COR-L47 (cell line): ENCODE results near the gene TFAP2D.

ENCODE experiments used
- DNase-seq: peaks from one replicate; lab custom pipeline; 2025; lab: John Stamatoyannopoulos, UW

The TFAP2D gene

GRCh38 chr6:50713226-50713625 is at the start of gene TFAP2D:
TSS of gene TFAP2D (plus strand) at chr6:50713526. CDS start at chr6:50714056, 530 bp downstream.
- DNase-seq: no peak

DNA sequence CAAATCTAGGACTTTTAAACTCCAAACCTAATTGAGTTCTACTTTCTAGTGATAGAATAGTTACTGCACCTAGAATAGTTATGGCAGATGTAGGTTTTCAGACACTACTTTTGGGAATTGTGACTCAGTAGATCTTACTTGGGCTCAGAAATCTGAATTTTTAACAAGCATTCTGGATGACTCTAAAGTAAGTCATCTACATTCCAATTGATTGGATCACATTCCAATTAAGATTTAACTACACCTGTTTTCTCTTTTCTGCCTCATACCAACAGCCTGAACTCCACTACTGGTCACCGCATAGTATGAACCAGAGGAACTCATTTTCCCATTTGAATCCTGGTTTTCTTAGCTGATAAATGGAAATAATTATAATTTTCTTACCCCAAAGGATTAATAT is 49.5 kb upstream of the TFAP2D start:
- no peak for DNase-seq

- no peak for DNase-seq
These were observed 47.2 kb upstream of the TFAP2D start for GRCh38 chr6:50666089-50666488.

- DNase-seq: no peak
These were observed 32.0 kb upstream of the TFAP2D start for GRCh38 chr6:50681213-50681824.

- DNase-seq: no peak
These were observed 24.1 kb upstream of the TFAP2D start for GRCh38 chr6:50689210-50689609.

DNA sequence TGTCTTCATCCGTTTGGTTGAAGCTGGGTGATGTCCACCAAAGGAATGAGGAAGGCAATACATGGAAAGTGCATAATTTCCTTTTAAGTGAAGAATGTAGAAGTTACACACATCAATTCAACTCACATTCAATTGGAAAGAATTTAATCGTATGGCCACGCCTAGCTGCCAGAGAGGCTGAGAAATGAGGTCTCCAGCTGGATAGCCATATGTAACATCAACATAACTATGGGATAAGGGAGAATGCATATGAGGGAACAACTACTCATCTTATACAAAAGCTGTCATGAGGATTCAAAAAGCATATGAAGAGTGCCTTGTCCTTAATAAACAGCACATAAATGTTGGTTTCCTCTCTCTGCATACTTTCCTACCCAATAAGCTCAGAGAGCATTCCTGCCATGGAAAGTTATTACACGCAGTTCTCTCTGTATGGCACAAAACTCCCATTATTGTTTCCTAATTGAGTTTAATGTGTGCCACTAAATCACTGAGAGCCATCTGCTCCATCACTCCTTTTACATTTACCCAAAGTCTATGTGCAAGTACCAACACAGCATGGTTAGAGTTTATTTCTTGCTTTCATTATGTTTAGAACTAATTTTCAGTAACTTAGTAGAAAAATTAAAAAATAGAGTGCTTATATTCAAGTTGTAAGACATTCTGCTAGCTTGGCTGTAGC is 21.4 kb upstream of the TFAP2D start:
- no peak for DNase-seq

GRCh38 chr6:50698546-50698945 is 14.8 kb upstream of the TFAP2D start:
- no peak for DNase-seq

GRCh38 chr6:50699051-50699775 is 14.1 kb upstream of the TFAP2D start:
- DNase-seq: no peak

- no peak for DNase-seq
These were observed 6.8 kb upstream of the TFAP2D start for GRCh38 chr6:50706575-50706974.

DNA sequence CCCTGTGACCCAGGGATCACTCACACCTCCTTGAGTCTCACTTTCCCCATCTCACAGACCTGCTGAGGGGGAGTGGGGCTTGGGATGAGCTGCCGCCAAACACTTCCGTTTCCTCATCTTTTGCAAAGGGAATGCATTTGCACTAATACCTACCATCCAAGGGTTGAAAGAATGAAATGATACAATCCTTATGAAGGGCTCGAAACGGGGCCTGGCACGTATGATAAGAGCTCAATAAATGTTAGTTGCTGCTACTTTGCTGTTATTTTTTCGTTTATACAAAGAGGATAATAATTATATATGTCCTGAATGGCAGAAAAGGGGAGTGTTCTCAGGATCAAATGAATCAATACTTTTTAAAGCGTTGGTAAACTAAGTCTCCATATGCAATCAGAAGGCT is 6.1 kb upstream of the TFAP2D start:
- no peak for DNase-seq

DNA sequence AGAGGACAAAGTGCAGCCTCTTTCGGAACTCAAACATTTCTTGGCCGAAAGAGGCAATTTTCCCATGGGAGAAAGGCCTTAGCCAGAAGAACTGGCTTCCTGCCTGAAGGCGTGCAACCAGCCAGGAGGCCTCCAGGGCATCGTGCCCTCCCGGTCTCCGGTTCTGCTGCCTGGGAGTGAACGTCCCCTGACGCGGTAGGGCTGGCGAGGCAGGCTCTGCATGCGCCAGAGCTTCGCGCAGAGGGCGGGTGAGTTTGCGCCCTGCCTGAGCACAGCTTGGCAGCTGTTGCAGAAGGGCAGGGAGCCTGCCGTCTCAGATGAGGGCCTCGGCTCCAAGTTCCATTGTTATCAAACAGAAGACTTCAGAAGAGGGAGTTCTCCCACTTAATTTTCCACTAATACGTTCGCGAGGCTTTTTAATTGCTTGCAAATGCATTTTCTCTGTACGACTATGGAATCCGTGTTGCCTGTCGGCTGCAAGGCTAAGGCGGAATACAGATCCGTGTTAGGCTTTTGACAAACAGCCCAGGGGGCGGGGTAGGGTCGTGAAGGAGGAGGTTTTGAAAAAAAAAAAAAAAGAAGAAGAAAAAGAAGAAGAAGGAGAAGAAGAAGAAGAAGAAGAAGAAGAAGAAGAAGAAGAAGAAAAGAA is 5.5 kb upstream of the TFAP2D start:
- no peak for DNase-seq

DNA sequence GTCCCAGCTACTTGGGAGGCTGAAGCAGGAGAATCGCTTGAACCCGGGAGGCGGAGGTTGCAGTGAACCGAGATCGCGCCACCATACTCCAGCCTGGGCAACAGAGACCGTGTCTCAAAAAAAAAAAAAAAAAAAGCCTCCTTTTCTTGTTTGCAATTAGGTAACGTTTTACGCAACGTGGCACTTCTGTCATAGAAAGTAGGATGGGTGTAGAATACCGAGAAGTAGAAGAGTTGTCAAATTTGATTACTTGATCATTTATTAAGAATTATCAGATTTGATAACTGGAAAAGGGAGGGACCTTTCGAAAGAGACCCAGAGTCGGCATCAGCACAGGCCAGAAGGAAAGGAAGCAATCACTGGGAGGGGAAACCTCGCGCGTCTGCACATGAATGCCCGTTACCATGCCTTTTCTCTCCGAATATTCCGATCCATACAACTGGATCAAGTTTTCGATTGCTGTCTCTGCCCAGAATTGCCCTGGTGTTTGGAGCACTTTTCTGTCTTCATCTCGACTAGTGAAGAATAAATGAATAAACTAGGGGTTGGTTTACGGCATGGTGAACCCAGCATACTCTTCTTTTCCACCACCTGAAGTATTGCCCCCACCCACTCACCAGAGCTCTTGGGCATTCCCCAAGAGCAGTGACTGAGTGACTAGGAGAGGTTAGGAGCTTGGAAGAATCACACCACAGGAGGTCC is 4.5 kb upstream of the TFAP2D start:
- no peak for DNase-seq

DNA sequence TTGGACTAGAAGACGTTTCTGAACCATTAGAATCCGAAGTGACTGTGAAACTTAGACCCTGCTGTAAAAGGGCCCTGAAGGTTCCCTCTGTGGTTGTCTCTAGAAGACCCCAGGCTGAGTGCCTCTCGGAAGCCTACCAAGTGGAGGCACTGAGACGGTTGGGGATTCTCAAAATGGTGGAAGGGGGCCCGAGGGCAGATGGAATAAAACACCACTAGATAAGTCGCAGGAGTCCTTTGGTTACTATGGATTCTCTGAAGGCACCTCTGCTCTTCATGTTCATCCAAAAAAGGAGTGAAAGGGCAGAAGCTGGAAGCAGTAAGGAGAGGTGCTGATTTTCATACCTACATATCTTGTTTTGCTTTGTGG is 4.0 kb upstream of the TFAP2D start:
- DNase-seq: no peak

GRCh38 chr6:50711686-50712085 is 1.6 kb upstream of the TFAP2D start:
- DNase-seq: no peak

GRCh38 chr6:50712291-50712690 is 1.0 kb upstream of the TFAP2D start:
- no peak for DNase-seq

DNA sequence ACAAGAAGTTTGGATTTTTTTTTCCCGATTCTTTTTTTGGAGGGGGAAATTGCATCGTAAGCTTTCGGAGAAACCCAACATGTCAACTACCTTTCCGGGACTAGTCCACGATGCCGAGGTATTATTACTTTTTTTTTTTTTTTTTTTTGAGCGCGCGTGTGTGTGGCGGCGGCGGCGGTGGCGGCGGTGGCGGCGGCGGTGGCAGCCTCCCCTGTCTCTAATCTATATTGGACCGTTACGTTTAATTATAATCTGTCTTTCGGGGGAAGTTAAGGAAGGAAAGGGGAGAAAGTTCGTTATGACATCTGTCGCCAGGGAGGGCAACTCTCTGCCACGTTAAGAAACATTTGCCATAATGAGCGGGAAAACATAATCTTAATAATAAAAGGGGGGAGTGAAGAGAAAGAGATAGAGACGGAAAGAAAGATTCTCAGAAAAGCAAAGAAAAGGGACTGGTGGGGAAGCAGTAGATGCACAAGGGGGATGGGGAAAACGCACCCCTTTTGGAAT is 706 bp downstream of the TFAP2D start:
- no peak for DNase-seq

DNA sequence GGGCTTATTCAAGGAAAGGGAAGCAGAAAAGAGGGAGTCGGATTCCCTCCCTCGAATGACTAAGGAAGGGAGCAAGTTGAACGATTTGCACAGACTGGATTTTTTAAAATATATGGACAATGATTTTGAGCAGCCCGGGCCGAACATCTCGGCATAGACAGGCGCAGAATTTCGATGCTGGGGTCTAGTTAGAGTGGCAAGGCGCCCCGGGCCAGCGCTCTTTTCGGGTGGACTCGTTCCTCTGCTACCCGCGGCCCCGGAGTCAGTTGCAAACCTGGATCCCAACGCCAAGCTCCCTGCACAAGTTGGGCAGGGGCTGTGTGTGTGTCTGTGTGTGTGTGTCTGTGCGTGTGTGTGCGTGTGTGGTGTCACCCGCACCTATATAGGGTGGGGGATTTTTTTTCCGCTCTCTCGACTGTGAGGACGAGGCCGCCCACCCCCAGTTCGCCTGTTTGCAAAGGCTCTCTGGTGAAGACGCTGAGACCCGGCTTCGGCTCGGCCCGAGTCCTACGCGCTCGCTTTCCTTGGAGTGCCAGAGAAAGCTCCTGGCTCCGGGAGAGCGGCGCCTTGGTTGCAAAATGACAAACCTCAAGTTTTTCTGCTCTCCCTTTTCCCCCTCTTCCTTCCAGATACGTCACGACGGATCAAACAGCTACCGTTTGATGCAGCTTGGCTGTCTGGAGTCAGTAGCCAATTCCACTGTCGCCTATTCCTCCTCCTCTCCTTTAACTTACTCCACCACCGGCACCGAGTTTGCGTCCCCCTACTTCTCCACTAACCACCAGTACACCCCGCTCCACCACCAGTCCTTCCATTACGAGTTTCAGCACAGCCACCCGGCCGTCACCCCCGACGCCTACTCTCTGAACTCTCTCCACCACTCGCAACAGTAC is 1.4 kb downstream of the TFAP2D start:
- DNase-seq: no peak

DNA sequence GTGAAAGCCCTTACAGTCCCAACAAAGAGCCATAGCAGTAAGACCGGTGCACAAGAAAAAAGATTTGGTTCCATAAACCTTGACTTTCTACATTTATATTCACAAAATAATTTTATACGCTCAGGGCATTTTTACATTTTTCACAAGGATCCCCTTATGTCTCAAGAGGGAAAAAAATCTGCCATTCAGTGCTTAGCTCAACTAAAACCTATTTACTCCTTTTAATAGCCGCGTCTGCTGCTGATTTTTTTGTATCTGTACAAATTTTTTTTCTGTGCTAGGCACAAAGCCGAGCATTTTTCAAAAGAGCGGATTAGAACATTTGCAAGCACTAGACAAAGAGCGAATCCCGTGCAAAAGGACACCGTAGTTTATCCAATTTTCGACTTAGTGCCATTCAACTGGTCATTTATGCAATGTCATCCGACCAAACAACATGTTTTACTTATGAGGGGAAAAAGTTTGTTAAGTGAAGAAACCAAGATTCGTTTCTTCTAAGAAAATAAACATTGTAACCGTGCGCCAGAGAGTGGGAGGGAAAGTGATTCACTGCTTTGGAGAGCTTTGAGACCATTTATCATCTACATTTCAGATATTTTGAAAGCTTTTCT is 3.7 kb downstream of the TFAP2D start:
- no peak for DNase-seq

GRCh38 chr6:50717734-50718457 is 4.6 kb downstream of the TFAP2D start:
- no peak for DNase-seq

GRCh38 chr6:50718566-50718965 is 5.2 kb downstream of the TFAP2D start:
- DNase-seq: no peak
